Left ventricle myocardium inferior (tissue), 1 donor: Measurements from ENCODE around the gene ACTL8. TPM values are rescaled to one million over a fixed set of nuclear protein-coding genes. Genes with fewer than 3 reads are reported as not detected.

Experiments
- DNase-seq: peaks from one replicate; pipeline ENCODE4 v3.0.0-alpha.2; 2020
- H3K27ac ChIP-seq: fragments of 200-600 bp; replicated peaks from 2 replicates; pipeline ENCODE4 v1.8.0; 2021
- H3K27me3 ChIP-seq: fragments of 200-600 bp; 2 replicates; pipeline ENCODE4 v1.8.0; 2021; ENCODE audit warnings: low read depth
- H3K36me3 ChIP-seq: fragments of 200-600 bp; 2 replicates; pipeline ENCODE4 v1.8.0; 2021
- H3K4me1 ChIP-seq: fragments of 200-600 bp; 2 replicates; pipeline ENCODE4 v1.8.0; 2021
- H3K4me3 ChIP-seq: fragments of 200-600 bp; 2 replicates; pipeline ENCODE4 v1.8.0; 2021; ENCODE audit warnings: mild to moderate bottlenecking, moderate library complexity
- H3K9me3 ChIP-seq: fragments of 200-600 bp; replicated peaks from 2 replicates; pipeline ENCODE4 v1.8.0; 2021
- intact Hi-C: fragments of 100-400 bp; cut with micrococcal nuclease; formaldehyde crosslinking; loops from one replicate; pipeline ENCODE4 v1.11.0; 2022
- total RNA-seq: library from RNA; stranded (reverse); fragmentation: NEBNext Ultra II Directional; extraction: Animal tissue kit (Norgen Biotek cat#: 25700); gene quantifications from one replicate; pipeline ENCODE4 v1.2.1, GENCODE V29; 2021
- TF ChIP-seq, protein P1 (sequence below): fragments of 200-600 bp; IDR thresholded peaks from 2 replicates; pipeline ENCODE4 v1.8.0; 2021; ENCODE audit warnings: antibody characterized with exemption, mild to moderate bottlenecking, borderline replicate concordance
- donor health status: DM: no; HTN: yes; CAD: no; lungs with severe emphysema.

Gene ACTL8
- total RNA-seq, 1 donor from 2014 or later, result not detected

DNA sequence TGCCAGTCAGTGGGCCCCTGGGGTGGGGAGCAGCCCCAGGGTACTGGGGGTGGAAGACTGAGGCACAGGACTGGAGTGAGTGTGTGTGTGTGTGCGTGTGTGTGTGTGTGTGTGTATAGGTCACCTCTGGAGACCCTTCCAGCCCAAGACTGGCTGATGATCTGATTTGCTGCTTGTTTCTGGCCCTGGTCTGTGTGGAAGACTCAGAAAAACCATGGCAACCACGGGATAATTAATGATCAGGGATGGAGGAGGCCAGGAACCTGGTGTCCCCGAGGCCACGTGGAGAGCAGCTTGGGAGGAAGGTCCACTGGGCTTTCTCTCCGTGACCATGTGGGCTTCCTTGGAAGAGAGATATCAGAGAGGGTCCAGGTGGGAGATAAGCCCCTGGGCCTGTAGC lies 4.8 kb upstream of the ACTL8 start:
- no peak for DNase-seq
- Histone ChIP-seq H3K9me3 (peaks cover 24% of the 10 kb centered on the region), H3K4me1 (no peaks in the 10 kb centered on the region), H3K27ac (no peak overlapping the region), H3K36me3 (peaks cover 5% of the 10 kb centered on the region), H3K4me3 (no peak overlapping the region), H3K27me3 (peaks cover 23% of the 10 kb centered on the region)
- intact Hi-C loops, result no loop called here
- TF ChIP-seq, protein P1, sequence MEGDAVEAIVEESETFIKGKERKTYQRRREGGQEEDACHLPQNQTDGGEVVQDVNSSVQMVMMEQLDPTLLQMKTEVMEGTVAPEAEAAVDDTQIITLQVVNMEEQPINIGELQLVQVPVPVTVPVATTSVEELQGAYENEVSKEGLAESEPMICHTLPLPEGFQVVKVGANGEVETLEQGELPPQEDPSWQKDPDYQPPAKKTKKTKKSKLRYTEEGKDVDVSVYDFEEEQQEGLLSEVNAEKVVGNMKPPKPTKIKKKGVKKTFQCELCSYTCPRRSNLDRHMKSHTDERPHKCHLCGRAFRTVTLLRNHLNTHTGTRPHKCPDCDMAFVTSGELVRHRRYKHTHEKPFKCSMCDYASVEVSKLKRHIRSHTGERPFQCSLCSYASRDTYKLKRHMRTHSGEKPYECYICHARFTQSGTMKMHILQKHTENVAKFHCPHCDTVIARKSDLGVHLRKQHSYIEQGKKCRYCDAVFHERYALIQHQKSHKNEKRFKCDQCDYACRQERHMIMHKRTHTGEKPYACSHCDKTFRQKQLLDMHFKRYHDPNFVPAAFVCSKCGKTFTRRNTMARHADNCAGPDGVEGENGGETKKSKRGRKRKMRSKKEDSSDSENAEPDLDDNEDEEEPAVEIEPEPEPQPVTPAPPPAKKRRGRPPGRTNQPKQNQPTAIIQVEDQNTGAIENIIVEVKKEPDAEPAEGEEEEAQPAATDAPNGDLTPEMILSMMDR, result no peak

DNA sequence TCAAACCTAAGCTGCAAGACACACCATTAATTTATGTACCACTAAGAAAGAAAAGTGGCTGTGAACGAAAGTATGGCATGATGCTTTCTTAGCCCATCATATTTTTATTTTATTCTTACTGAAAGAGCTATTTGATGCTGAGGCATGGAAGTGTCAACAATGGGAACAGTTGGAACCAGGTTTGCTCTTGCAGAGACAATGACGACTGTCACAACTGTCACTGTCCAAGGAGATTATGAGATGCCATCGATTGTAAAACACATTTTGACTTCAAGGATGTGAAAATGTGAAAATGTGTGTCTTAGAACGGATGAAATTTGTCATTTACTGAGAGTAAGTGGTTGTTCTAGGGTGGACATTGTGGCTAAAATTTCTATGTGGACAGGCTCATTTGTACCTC lies 2.8 kb upstream of the ACTL8 start:
- Histone ChIP-seq H3K4me3 (no peak overlapping the region), H3K36me3 (peaks cover 5% of the 10 kb centered on the region), H3K9me3 (peaks cover 43% of the 10 kb centered on the region), H3K27ac (no peak overlapping the region), H3K4me1 (no peaks in the 10 kb centered on the region), H3K27me3 (peaks cover 18% of the 10 kb centered on the region)
- no peak for DNase-seq
- TF ChIP-seq, protein P1, result no peak
- intact Hi-C loops, result no loop called here

DNA sequence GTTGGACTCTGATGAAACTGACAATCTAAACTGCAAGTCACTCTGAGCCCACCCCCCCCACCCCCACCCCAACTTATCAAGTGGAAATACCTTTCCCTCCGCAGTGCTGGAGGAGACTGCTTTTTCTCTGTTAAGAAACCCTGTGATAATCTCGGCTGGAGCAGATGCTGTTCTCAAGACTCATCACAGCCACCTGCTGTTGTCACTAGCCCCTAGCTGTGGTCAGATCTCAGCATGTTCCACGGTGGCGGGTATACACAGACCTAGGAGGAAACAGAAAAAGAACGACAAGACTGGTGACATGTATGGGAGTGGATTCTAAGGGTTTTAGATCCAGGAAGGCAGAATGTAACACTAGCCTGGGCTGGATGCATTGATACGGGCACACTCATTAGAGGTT lies 2.3 kb downstream of the ACTL8 start:
- Histone ChIP-seq H3K9me3 (peaks cover 82% of the 10 kb centered on the region), H3K4me1 (no peaks in the 10 kb centered on the region), H3K27ac (no peak overlapping the region), H3K4me3 (no peak overlapping the region), H3K36me3 (peaks cover 5% of the 10 kb centered on the region), H3K27me3 (peaks cover 19% of the 10 kb centered on the region)
- no peak for DNase-seq
- intact Hi-C loops, result no loop called here
- TF ChIP-seq, protein P1, result no peak

DNA sequence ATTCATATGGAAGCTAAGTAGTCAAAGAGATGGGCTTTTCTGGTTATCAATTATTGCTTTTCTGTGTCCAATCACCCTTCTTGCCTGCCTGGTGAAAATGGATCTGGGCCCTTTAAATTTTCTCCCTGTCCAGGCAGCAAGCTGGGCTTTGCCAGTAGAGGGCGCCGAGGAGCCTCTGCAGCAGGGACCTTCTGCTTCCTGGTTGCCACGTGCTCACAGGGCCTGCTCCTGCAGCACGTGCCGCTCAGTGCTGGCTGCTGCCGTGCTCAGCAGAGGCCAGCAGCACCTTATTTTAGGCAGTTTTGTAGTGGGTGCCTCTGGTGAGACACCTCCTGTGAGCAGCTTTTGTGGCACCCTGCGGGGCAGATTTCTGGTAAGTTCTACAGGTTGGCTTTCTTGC lies 4.0 kb downstream of the ACTL8 start:
- TF ChIP-seq, protein P1, result no peak
- H3K27ac ChIP-seq, result no peak overlapping the region

DNA sequence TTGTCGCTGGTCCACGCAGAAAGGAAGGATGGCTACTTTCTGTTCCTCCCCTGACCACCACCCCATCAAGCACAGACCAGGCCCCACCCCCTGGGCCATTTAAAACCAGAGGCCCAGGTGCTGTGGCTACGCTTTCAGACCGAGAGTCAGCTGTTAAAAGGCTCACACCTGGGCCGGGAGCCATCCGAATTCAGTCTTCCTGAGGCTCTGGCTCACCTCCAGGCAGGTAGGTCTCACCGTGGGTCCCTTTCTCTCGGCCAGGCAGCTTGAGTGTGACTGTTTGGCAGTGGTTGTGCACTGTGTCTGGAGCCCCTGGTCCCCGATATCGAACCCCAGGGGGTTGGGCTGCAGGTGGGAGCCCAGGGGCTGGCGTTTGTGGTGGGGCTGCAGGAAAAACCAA lies 7.2 kb downstream of the ACTL8 start:
- intact Hi-C loops, result no loop called here
- peaks cover 58% of the 10 kb centered on the region for H3K27me3 ChIP-seq
- TF ChIP-seq, protein P1, result no peak
- H3K9me3 ChIP-seq, result peaks cover 39% of the 10 kb centered on the region
- H3K27ac ChIP-seq, result no peak overlapping the region
- H3K4me3 ChIP-seq, result no peak overlapping the region
- DNase-seq, result no peak
- H3K36me3 ChIP-seq, result no peaks in the 10 kb centered on the region
- H3K4me1 ChIP-seq, result no peaks in the 10 kb centered on the region

More for the DNA sequence above, 4.0 kb downstream of the ACTL8 start:
- Histone ChIP-seq H3K4me3 (no peak overlapping the region), H3K36me3 (peaks cover 5% of the 10 kb centered on the region), H3K4me1 (no peaks in the 10 kb centered on the region), H3K27me3 (peaks cover 36% of the 10 kb centered on the region), H3K9me3 (peaks cover 69% of the 10 kb centered on the region)
- DNase-seq, result no peak
- intact Hi-C loops, result no loop called here

DNA sequence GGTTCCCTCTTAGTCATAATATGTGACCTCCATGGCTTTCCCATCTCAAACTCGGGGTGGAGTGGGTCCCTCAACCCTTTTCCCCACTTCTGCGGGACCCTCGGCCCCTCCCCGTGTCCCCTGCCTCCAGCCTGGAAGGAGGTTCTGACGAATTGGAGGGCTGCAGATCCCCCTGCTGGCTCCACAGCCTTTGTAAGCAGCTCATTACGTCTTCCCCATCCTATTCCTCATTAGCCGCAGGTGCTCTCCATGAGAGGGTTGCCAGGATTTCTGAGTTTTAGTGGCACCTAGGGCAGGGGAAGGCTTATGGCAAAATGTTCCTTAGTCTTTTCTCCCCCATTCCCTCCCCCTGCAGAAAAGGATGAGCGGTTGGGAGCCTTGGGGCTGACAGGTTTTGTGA lies 8.3 kb downstream of the ACTL8 start:
- peaks cover 28% of the 10 kb centered on the region for H3K9me3 ChIP-seq
- TF ChIP-seq, protein P1, result no peak
- no peaks in the 10 kb centered on the region for H3K4me1 ChIP-seq
- DNase-seq, result no peak
- intact Hi-C loops, result no loop called here
- no peaks in the 10 kb centered on the region for H3K36me3 ChIP-seq
- no peak overlapping the region for H3K4me3 ChIP-seq
- H3K27ac ChIP-seq, result no peak overlapping the region
- H3K27me3 ChIP-seq, result peaks cover 59% of the 10 kb centered on the region
